WTC11 (cell line): Measurements from ENCODE around the gene KRT10. TPM values are rescaled to one million over a fixed set of nuclear protein-coding genes. Genes with fewer than 3 reads are reported as not detected.

Source experiments
- ATAC-seq: fragments of 200-7000 bp; cut with Tn5 transposase; 2 replicates; pipeline ENCODE4 v1.10.0; 2021; ENCODE audit warnings: mild to moderate bottlenecking, moderate library complexity
- CTCF ChIA-PET: fragments of 300-600 bp; sonication (Branson Sonifier 250); formaldehyde crosslinking; loops from one replicate; lab custom pipeline; 2021; ENCODE audit warnings: antibody characterized with exemption; lab: Charles Lee
- POLR2A ChIA-PET: fragments of 350-600 bp; sonication (Branson Sonifier 250); formaldehyde crosslinking; loops from one replicate; lab custom pipeline; 2021; ENCODE audit warnings: antibody characterized with exemption; lab: Charles Lee
- DNase-seq: peaks from one replicate; pipeline ENCODE4 v3.0.0; 2021; ENCODE audit warnings: low spot score
- H3K27ac Mint-ChIP-seq: 2 replicates; pipeline ENCODE4 v1.8.0; 2021; ENCODE audit warnings: mixed read lengths
- H3K27me3 Mint-ChIP-seq: 2 replicates; pipeline ENCODE4 v1.8.0; 2021; ENCODE audit warnings: low read depth, mild to moderate bottlenecking, moderate library complexity, mixed read lengths
- H3K36me3 Mint-ChIP-seq: 2 replicates; pipeline ENCODE4 v1.8.0; 2021; ENCODE audit warnings: mixed read lengths
- H3K4me1 Mint-ChIP-seq: 2 replicates; pipeline ENCODE4 v1.8.0; 2022; ENCODE audit warnings: mixed read lengths
- H3K4me3 Mint-ChIP-seq: 2 replicates; pipeline ENCODE4 v1.8.0; 2021; ENCODE audit warnings: mild to moderate bottlenecking, moderate library complexity, mixed read lengths
- H3K9me3 Mint-ChIP-seq: 2 replicates; pipeline ENCODE4 v1.8.0; 2021; ENCODE audit warnings: mixed read lengths
- CBFB ChIP-seq: sonication (generic); formaldehyde crosslinking; IDR thresholded peaks from 2 replicates; pipeline ENCODE4 v1.8.1; 2022; ENCODE audit warnings: mild to moderate bottlenecking, low read depth, missing genetic modification reagents
- ERG ChIP-seq: fragments of 250-450 bp; sonication (Bioruptor Pico); IDR thresholded peaks from 2 replicates; pipeline ENCODE4 v1.8.0; 2021; ENCODE audit warnings: mild to moderate bottlenecking
- HMGXB4 ChIP-seq: sonication (generic); formaldehyde crosslinking; IDR thresholded peaks from 2 replicates; pipeline ENCODE4 v1.8.1; 2023; ENCODE audit warnings: mild to moderate bottlenecking, moderate library complexity, missing genetic modification reagents
- MLX ChIP-seq: sonication (generic); formaldehyde crosslinking; IDR thresholded peaks from 2 replicates; pipeline ENCODE4 v1.8.1; 2023; ENCODE audit warnings: mild to moderate bottlenecking, missing genetic modification reagents, moderate library complexity
- NFYB ChIP-seq: sonication (generic); formaldehyde crosslinking; conservative IDR thresholded peaks from 2 replicates; pipeline ENCODE4 v1.8.0; 2022; ENCODE audit warnings: low read depth, missing genetic modification reagents
- OVOL2 ChIP-seq: fragments of 250-450 bp; sonication (Bioruptor Pico); IDR thresholded peaks from 2 replicates; pipeline ENCODE4 v1.9.0; 2021; ENCODE audit warnings: mild to moderate bottlenecking, borderline replicate concordance
- PRDM15 ChIP-seq: sonication (generic); formaldehyde crosslinking; IDR thresholded peaks from 2 replicates; pipeline ENCODE4 v1.8.0; 2022; ENCODE audit warnings: missing genetic modification reagents
- RORB ChIP-seq: fragments of 250-450 bp; sonication (Bioruptor Pico); IDR thresholded peaks from 2 replicates; pipeline ENCODE4 v1.9.0; 2021; ENCODE audit warnings: mild to moderate bottlenecking
- SMAD3 ChIP-seq: sonication (generic); formaldehyde crosslinking; IDR thresholded peaks from 2 replicates; pipeline ENCODE4 v1.8.0; 2022; ENCODE audit warnings: missing genetic modification reagents, mild to moderate bottlenecking, borderline replicate concordance
- TEAD4 ChIP-seq: sonication (generic); formaldehyde crosslinking; IDR thresholded peaks from 2 replicates; pipeline ENCODE4 v1.8.0; 2022; ENCODE audit warnings: mild to moderate bottlenecking, missing genetic modification reagents
- USF1 ChIP-seq: sonication (generic); formaldehyde crosslinking; IDR thresholded peaks from 2 replicates; pipeline ENCODE4 v1.8.0; 2022; ENCODE audit warnings: mild to moderate bottlenecking, missing genetic modification reagents
- ZNF138 ChIP-seq: sonication (generic); formaldehyde crosslinking; conservative IDR thresholded peaks from 2 replicates; pipeline ENCODE4 v1.8.1; 2022; ENCODE audit warnings: mild to moderate bottlenecking, moderate library complexity, missing genetic modification reagents
- ZSCAN18 ChIP-seq: fragments of 250-450 bp; sonication (Bioruptor Pico); IDR thresholded peaks from 2 replicates; pipeline ENCODE4 v2.1.2; 2022; ENCODE audit warnings: mild to moderate bottlenecking, moderate library complexity
- total RNA-seq: library from RNA; stranded (reverse); gene quantifications from 3 replicates; pipeline ENCODE4 v1.2.3, GENCODE V29; 2021

Gene KRT10
- total RNA-seq, 1 experiment from 2014 or later: 23.2 TPM

GRCh38 chr17:40778461-40778860 lies 44.0 kb downstream of the KRT10 start:
- H3K4me3 Mint-ChIP-seq: no peak overlapping the region

More at GRCh38 chr17:40778461-40778860, 44.0 kb downstream of the KRT10 start:
- POLR2A ChIA-PET: no interaction called here
- Mint-ChIP-seq H3K27me3 (peaks cover 28% of the 10 kb centered on the region), H3K36me3 (no peaks in the 10 kb centered on the region)
- TF ChIP-seq CBFB (CRISPR knock-in tag) (no peak), ERG (no peak), NFYB (CRISPR knock-in tag) (no peak), ZNF138 (CRISPR knock-in tag) (no peak), PRDM15 (CRISPR knock-in tag) (no peak), RORB (CRISPR knock-in tag) (no peak), TEAD4 (CRISPR knock-in tag) (no peak), ZSCAN18 (CRISPR knock-in tag) (no peak), OVOL2 (CRISPR knock-in tag) (no peak), MLX (CRISPR knock-in tag) (no peak), USF1 (CRISPR knock-in tag) (no peak), SMAD3 (no peak), HMGXB4 (CRISPR knock-in tag) (no peak)
- TF ChIP-seq, all 79 proteins: peak for 0
- DNase-seq: no peak
- ATAC-seq: no peak
- CTCF ChIA-PET: interaction anchor here (0.8 kb wide), 1 partner anchor 100 kb away, joined by 3 read pairs; no protein-coding TSS in a partner anchor
- Mint-ChIP-seq H3K4me1 (no peaks in the 10 kb centered on the region), H3K9me3 (no peaks in the 10 kb centered on the region), H3K27ac (no peak overlapping the region)
